Retinal pigment epithelial cell (primary cell): ENCODE data around the gene CELF4.

ENCODE experiments used
- DNase-seq: peaks from one replicate; pipeline ENCODE4 v3.0.0-alpha.2; 2010; ENCODE audit warnings: low read depth
- H3K4me3 ChIP-seq: 2 replicates; pipeline ENCODE4 v1.5.1; 2011; ENCODE audit warnings: mild to moderate bottlenecking, low read length, control low read depth, moderate library complexity
- TF ChIP-seq, protein P1 (sequence below): conservative IDR thresholded peaks from 2 replicates; pipeline ENCODE4 v1.5.1; 2011; ENCODE audit warnings: low read depth, low read length, control low read depth, inconsistent platforms

CELF4 gene

DNA sequence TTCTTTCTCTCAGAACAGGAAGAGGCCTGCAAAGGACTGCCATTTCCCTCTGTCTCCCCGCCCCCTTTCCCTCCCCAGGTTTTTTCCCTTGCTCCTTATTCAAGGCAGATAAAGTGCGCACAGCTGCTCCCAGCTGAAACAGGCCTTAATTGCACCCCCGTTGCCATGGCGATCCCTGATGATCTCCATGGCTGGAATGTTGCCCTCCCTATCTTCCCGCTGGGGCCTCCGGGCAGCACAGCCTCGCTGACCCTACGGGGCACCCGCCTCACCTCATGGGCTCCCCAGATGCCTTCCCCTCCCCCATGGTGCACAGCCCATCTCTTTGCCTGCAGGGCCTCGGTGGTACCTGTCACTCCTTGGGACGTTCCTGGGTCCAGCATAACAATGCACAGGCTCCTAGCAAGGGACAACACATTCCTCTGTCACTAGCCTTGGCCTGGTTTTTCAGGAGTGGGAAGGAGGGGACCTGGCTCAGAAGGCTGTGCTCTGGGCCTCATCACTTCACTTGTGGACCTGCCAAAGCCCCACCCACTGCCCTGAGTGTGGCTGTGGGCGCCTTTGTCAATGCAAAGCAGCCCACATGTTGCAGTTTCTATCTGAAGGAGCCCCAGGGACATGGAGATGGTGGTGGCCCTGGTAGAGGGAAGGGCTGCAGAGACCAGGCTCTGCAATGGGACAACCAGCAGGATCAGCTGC is 115.0 kb downstream of the CELF4 start:
- no peak overlapping the region for H3K4me3 ChIP-seq
- TF ChIP-seq, protein P1, sequence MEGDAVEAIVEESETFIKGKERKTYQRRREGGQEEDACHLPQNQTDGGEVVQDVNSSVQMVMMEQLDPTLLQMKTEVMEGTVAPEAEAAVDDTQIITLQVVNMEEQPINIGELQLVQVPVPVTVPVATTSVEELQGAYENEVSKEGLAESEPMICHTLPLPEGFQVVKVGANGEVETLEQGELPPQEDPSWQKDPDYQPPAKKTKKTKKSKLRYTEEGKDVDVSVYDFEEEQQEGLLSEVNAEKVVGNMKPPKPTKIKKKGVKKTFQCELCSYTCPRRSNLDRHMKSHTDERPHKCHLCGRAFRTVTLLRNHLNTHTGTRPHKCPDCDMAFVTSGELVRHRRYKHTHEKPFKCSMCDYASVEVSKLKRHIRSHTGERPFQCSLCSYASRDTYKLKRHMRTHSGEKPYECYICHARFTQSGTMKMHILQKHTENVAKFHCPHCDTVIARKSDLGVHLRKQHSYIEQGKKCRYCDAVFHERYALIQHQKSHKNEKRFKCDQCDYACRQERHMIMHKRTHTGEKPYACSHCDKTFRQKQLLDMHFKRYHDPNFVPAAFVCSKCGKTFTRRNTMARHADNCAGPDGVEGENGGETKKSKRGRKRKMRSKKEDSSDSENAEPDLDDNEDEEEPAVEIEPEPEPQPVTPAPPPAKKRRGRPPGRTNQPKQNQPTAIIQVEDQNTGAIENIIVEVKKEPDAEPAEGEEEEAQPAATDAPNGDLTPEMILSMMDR, result no peak
- DNase-seq, result peak; percentile 22

DNA sequence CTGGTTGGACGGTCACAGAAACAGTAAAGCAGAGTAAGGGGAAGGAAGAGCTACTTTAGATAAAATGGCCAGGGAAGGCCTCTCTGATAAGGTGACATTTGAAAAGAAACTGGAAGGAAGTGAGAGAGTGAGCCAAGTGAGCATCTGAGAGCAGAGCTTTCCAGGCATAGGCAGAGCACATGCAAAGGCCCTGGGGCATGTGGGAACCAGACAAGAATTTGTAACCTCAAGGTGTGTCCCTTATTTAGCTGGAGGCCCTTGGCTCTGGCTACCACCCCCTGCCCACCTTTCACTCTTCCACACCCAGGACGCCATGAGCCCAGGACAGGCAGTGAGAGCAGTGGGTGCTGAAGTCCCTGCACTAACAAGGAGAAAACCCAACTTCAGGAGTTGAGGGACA is 116.0 kb downstream of the CELF4 start:
- no peak for DNase-seq
- TF ChIP-seq, protein P1, result no peak
- H3K4me3 ChIP-seq, result no peak overlapping the region

DNA sequence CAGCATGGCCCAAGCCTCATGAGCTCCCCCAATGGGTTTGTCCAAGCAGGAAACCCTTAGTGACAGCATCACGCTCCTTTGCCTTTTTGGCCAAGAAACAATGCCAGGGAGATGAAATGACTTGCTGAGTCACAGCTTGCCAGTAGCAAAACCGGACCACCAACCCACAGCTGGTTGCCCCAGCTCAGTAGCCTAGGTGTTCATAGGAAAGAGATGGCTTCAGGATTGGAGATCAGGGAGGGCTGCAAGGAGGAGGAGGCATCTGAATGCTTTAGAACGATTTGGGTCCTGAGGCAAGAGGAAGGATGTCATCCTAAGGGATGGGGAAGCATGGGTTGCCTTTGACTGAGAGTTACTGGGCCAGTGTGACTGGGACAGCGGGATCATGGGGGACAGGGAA is 116.7 kb downstream of the CELF4 start:
- H3K4me3 ChIP-seq, result no peak overlapping the region
- DNase-seq, result no peak
- TF ChIP-seq, protein P1, result no peak

DNA sequence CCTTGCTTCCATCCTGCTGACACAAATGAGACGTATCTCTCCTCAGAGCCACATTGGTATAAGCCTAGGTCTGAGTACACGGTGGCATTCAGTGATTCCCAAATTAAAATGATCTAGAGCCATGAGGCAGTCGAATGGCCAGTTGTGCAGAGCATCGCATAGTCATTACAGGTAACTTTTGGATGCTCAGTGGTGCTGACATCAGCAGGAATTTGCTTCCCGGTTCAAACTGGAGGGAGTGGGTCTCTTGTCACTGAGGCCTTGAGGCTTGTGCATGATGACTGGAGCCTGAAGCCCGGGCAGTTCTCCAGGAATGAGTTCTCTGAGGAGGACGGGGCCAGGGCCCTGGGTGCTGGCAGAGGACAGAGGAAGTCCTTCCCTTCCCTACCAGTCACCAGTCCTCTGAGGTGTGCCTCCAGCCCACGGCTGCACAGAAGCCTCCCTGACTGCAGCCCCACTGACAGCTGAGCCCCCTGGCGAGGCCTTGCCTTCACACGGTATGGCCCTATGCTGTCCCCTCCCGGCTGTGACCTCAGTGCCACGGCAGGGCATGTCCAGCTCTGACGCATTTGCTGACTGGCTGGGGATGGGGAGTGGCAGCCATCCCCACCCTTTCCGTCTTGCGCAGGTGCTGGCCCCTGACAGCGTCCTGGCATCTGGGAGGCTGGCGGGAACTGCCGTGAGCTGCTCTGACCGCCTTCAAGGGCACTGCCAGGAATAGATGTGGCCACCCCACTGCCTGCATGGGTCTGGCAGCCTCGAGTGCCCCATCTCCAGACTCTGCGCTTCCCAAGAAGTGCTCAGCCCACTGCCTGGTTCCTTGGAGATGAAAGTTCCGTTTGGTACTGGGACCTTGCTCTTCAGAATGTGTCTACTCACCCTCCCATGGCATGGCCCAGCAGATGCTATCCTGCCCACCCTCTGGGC is 117.4 kb downstream of the CELF4 start:
- no peak for DNase-seq
- TF ChIP-seq, protein P1, result no peak
- H3K4me3 ChIP-seq, result no peak overlapping the region

DNA sequence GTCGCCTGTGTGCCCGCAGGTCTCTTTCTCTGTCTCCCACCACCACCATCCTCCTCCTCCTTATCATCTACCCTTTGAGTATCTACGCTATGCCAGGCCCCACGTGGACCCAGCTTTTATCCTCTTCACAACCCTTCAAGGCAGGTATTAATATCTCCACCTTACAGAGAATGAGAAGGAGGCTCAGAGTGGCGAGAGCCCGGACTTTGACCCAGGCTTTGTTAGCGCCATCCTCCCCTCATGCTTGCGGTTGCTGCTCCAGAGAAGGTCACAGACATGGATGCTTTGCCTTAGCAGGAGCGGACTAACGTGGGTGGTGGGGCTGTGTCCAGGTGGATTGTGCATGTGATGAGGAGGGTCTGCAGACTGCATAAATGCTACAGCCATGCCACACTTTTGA is 119.8 kb downstream of the CELF4 start:
- H3K4me3 ChIP-seq, result no peak overlapping the region
- no peak for DNase-seq
- TF ChIP-seq, protein P1, result no peak

DNA sequence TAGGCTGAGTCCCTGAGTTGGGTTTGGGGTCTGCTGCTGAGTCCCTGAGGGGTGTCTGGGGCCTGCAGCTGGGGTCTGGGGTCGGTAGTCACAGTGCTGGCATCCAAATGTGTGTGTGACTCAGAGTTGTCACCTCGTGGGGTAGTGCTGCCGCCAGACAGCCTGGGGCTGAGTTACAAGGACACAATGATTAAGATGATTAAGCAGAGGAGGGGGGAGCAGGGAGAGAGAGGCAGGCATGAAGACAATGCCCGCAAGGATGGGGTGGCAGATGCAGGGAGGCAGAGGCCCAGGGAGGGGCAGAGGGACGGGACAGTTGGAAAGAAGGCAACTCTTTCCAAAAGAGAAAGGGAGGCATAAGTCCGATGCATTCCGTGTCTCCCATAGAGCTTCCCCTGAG is 120.2 kb downstream of the CELF4 start:
- H3K4me3 ChIP-seq, result no peak overlapping the region
- DNase-seq, result no peak
- TF ChIP-seq, protein P1, result no peak
